HepG2 (cell line): Measurements from ENCODE around the gene CPS1. TPM values are rescaled to one million over a fixed set of nuclear protein-coding genes. Genes with fewer than 3 reads are reported as not detected.

ENCODE experiments used
- CBX2 ChIP-seq, 2 experiments: fragments of 200-600 bp in 1 of 2; sonication (generic); formaldehyde crosslinking in 1 of 2; IDR thresholded peaks; 2 replicates each; pipeline versions ENCODE4 v1.7.0 to v1.8.1; 2018 to 2022; ENCODE audit warnings: low read depth in 2 of 2, low read length in 1 of 2, mild to moderate bottlenecking in 1 of 2, missing genetic modification reagents in 1 of 2
- CSRNP2 ChIP-seq: sonication (generic); formaldehyde crosslinking; conservative IDR thresholded peaks from 2 replicates; pipeline ENCODE4 v1.8.0; 2022; ENCODE audit warnings: low read depth, missing genetic modification reagents
- ELF3 ChIP-seq: IDR thresholded peaks from 2 replicates; pipeline ENCODE4 v1.6.1; 2016; ENCODE audit warnings: missing genetic modification reagents, missing compliant biosample characterization
- ERF ChIP-seq: IDR thresholded peaks from 2 replicates; pipeline ENCODE4 v1.6.1; 2018; ENCODE audit warnings: missing biosample characterization, missing genetic modification reagents
- ESRRA ChIP-seq: sonication (generic); formaldehyde crosslinking; IDR thresholded peaks from 2 replicates; pipeline ENCODE4 v1.5.1; 2020; ENCODE audit warnings: mild to moderate bottlenecking, low read depth, missing genetic modification reagents
- PATZ1 ChIP-seq: sonication (generic); formaldehyde crosslinking; IDR thresholded peaks from 2 replicates; pipeline ENCODE4 v1.4.0; 2020; ENCODE audit warnings: missing genetic modification reagents
- SP2 ChIP-seq: sonication (generic); formaldehyde crosslinking; IDR thresholded peaks from 2 replicates; pipeline ENCODE4 v1.5.1; 2020; ENCODE audit warnings: mild to moderate bottlenecking, missing genetic modification reagents
- TCF7 ChIP-seq: sonication (generic); IDR thresholded peaks from 2 replicates; pipeline ENCODE4 v1.6.1; 2016; ENCODE audit warnings: antibody characterized with exemption, low read depth
- TEAD3 ChIP-seq: optimal IDR thresholded peaks from 2 replicates; pipeline ENCODE3; 2016; ENCODE audit warnings: borderline replicate concordance
- ZBTB8A ChIP-seq: sonication (generic); formaldehyde crosslinking; IDR thresholded peaks from 2 replicates; pipeline ENCODE4 v1.4.0; 2020; ENCODE audit warnings: mild to moderate bottlenecking, low read depth, missing genetic modification reagents, borderline replicate concordance
- ZNF143 ChIP-seq: sonication (generic); formaldehyde crosslinking; IDR thresholded peaks from 2 replicates; pipeline ENCODE4 v1.4.0; 2020; ENCODE audit warnings: missing genetic modification reagents
- ZNF180 ChIP-seq: sonication (generic); formaldehyde crosslinking; IDR thresholded peaks from 2 replicates; pipeline ENCODE4 v1.4.0; 2020; ENCODE audit warnings: low read depth, missing genetic modification reagents, borderline replicate concordance
- ZNF251 ChIP-seq: sonication (generic); formaldehyde crosslinking; IDR thresholded peaks from 2 replicates; pipeline ENCODE4 v1.9.0; 2021; ENCODE audit warnings: mild to moderate bottlenecking, missing genetic modification reagents
- ZNF3 ChIP-seq: IDR thresholded peaks from 2 replicates; pipeline ENCODE4 v1.7.0; 2017; ENCODE audit warnings: inconsistent platforms
- ZNF570 ChIP-seq: sonication (generic); formaldehyde crosslinking; IDR thresholded peaks from 2 replicates; pipeline ENCODE4 v1.4.0; 2020; ENCODE audit warnings: mild to moderate bottlenecking, missing genetic modification reagents, borderline replicate concordance
- ZNF644 ChIP-seq: IDR thresholded peaks from 2 replicates; pipeline ENCODE4 v1.6.1; 2016; ENCODE audit warnings: low read depth
- ZNF782 ChIP-seq: sonication (generic); formaldehyde crosslinking; IDR thresholded peaks from 2 replicates; pipeline ENCODE4 v1.4.0; 2020; ENCODE audit warnings: missing genetic modification reagents, mild to moderate bottlenecking, borderline replicate concordance
- polyA plus RNA-seq, 8 experiments: library from polyadenylated mRNA; depleted of rRNA in 3 of 8; stranded (reverse) in 7 of 8; unstranded in 1 of 8; fragments of >200 nt; fragmentation: Illumina TruSeq in 4 of 8; extraction: Trizol in 4 of 8; gene quantifications; 2 replicates each; pipeline versions ENCODE4 v1.2.1 to v1.2.3, GENCODE V29; 2011 to 2016; ENCODE audit warnings: low read depth in 4 of 8, missing spikeins in 1 of 8, mixed read lengths in 1 of 8; ENCODE audit not compliant: insufficient read depth in 1 of 8
- total RNA-seq, 5 experiments: library from RNA; depleted of rRNA; stranded (reverse); fragments of >200 nt; fragmentation: Illumina TruSeq; extraction: Trizol; gene quantifications; 2 replicates each; pipeline ENCODE4 v1.2.3, GENCODE V29; 2016; ENCODE audit warnings: low read depth in 1 of 5
- TF ChIP-seq, protein P1 (sequence below): sonication (generic); formaldehyde crosslinking; IDR thresholded peaks from 2 replicates; pipeline ENCODE4 v1.5.1; 2020; ENCODE audit warnings: missing genetic modification reagents, mild to moderate bottlenecking, borderline replicate concordance
- TF ChIP-seq, protein P2 (sequence below): sonication (generic); formaldehyde crosslinking; IDR thresholded peaks from 2 replicates; pipeline ENCODE4 v1.4.0; 2020; ENCODE audit warnings: missing genetic modification reagents, mild to moderate bottlenecking, borderline replicate concordance
- TF ChIP-seq, protein P3 (sequence below): conservative IDR thresholded peaks from 2 replicates; pipeline ENCODE4 v1.6.1; 2018; ENCODE audit warnings: missing genetic modification reagents

The CPS1 gene
- total and polyA plus RNA-seq, 2 of the 13 experiments (the other 11 are each of a cell fraction or from before 2014, with no cell fraction given), result 24.4 to 51.7 TPM

DNA sequence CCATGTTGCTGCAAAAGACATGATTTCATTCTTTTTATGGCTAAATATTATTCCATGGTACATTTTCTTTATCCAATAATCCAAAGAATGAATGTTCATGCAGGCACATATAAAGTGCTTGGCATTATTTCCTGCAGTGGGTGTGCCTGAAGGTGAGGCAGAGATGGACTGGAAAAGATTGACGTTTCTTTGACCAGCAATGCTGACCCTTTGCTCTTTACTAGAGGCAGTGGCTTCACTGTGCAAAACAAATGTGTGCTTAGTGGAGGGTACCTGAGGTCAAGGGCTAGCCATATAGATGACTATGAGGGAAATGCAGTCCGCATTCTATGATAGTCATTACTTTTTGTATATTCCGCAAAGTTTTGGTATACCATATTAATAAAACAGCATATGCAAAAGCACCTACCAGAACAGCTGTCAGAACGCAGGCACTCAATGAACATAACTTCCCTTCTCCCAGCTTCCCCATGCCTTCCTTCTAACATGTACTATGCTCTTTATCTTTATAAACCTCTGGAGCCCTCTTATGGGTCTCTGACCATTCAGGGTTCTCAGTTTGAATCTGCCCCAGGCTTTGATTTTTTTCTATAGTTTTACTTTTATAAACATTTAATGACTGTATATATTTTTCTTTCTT lies 32.6 kb upstream of the CPS1 start (continued):
- TF ChIP-seq ESRRA (CRISPR knock-in tag) (no peak), ZNF570 (CRISPR knock-in tag) (no peak), ERF (CRISPR knock-in tag) (peak; percentile 73; the same call in 1 of the 2 replicates), ZNF644 (CRISPR knock-in tag) (peak; percentile 93), ZNF251 (CRISPR knock-in tag) (no peak), ZNF782 (CRISPR knock-in tag) (no peak), ZNF180 (CRISPR knock-in tag) (no peak), TCF7 (0 out of 2 replicates have a peak, but pooled peaks have one; percentile 13), SP2 (CRISPR knock-in tag) (no peak), TEAD3 (peak; percentile 79), PATZ1 (CRISPR knock-in tag) (no peak), ZBTB8A (CRISPR knock-in tag) (no peak), CSRNP2 (CRISPR knock-in tag) (no peak), ZNF3 (CRISPR knock-in tag) (no peak), ZNF143 (no peak), CBX2 (IDR thresholded peaks at IDR 0.05; ENCODE audit: low read depth, low read length) (no peak), CBX2 (CRISPR knock-in tag; IDR thresholded peaks at IDR 0.05; ENCODE audit: low read depth) (no peak), ELF3 (CRISPR knock-in tag) (peak; percentile 70; the same call in 1 of the 2 replicates)
- TF ChIP-seq, protein P1, sequence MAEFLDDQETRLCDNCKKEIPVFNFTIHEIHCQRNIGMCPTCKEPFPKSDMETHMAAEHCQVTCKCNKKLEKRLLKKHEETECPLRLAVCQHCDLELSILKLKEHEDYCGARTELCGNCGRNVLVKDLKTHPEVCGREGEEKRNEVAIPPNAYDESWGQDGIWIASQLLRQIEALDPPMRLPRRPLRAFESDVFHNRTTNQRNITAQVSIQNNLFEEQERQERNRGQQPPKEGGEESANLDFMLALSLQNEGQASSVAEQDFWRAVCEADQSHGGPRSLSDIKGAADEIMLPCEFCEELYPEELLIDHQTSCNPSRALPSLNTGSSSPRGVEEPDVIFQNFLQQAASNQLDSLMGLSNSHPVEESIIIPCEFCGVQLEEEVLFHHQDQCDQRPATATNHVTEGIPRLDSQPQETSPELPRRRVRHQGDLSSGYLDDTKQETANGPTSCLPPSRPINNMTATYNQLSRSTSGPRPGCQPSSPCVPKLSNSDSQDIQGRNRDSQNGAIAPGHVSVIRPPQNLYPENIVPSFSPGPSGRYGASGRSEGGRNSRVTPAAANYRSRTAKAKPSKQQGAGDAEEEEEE (CRISPR knock-in tag), result no peak
- TF ChIP-seq, protein P2, sequence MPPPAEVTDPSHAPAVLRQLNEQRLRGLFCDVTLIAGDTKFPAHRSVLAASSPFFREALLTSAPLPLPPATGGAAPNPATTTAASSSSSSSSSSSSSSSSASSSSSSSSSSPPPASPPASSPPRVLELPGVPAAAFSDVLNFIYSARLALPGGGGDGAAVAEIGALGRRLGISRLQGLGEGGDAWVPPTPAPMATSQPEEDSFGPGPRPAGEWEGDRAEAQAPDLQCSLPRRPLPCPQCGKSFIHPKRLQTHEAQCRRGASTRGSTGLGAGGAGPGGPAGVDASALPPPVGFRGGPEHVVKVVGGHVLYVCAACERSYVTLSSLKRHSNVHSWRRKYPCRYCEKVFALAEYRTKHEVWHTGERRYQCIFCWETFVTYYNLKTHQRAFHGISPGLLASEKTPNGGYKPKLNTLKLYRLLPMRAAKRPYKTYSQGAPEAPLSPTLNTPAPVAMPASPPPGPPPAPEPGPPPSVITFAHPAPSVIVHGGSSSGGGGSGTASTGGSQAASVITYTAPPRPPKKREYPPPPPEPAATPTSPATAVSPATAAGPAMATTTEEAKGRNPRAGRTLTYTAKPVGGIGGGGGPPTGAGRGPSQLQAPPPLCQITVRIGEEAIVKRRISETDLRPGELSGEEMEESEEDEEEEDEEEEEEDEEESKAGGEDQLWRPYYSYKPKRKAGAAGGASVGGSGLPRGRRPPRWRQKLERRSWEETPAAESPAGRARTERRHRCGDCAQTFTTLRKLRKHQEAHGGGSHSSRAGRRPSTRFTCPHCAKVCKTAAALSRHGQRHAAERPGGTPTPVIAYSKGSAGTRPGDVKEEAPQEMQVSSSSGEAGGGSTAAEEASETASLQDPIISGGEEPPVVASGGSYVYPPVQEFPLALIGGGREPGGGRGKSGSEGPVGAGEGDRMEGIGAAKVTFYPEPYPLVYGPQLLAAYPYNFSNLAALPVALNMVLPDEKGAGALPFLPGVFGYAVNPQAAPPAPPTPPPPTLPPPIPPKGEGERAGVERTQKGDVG (CRISPR knock-in tag), result no peak
- TF ChIP-seq, protein P3, sequence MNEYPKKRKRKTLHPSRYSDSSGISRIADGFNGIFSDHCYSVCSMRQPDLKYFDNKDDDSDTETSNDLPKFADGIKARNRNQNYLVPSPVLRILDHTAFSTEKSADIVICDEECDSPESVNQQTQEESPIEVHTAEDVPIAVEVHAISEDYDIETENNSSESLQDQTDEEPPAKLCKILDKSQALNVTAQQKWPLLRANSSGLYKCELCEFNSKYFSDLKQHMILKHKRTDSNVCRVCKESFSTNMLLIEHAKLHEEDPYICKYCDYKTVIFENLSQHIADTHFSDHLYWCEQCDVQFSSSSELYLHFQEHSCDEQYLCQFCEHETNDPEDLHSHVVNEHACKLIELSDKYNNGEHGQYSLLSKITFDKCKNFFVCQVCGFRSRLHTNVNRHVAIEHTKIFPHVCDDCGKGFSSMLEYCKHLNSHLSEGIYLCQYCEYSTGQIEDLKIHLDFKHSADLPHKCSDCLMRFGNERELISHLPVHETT, result no peak
